BLaER1 treated with 17β-estradiol and CSF1 and Interleukin-3, amounts not matched to agents 10 nM and 100 nM (cell line): ENCODE results near the gene GABPB1.

Experiments used
- H3K27ac ChIP-seq, 11 experiments: shearing (Covaris generic); formaldehyde crosslinking; 2 replicates each; pipeline ENCODE4 v1.8.1; 2022
- H3K27me3 ChIP-seq, 11 experiments: shearing (Covaris generic); formaldehyde crosslinking; 2 replicates each; pipeline ENCODE4 v1.8.1; 2022
- H3K36me3 ChIP-seq, 11 experiments: shearing (Covaris generic); formaldehyde crosslinking; 2 replicates each; pipeline ENCODE4 v1.8.1; 2022
- H3K4me1 ChIP-seq, 10 experiments: shearing (Covaris generic); formaldehyde crosslinking; 2 replicates each; pipeline ENCODE4 v1.8.1; 2022
- H3K4me2 ChIP-seq, 11 experiments: shearing (Covaris generic); formaldehyde crosslinking; 2 replicates each; pipeline ENCODE4 v1.8.1; 2022
- H3K4me3 ChIP-seq, 10 experiments: shearing (Covaris generic); formaldehyde crosslinking; 2 replicates each; pipeline ENCODE4 v1.8.1; 2022
- H3K9ac ChIP-seq, 11 experiments: shearing (Covaris generic); formaldehyde crosslinking; 2 replicates each; pipeline ENCODE4 v1.8.1; 2022
- H3K9me3 ChIP-seq, 11 experiments: shearing (Covaris generic); formaldehyde crosslinking; replicated peaks in 1 of 11; 2 replicates each; pipeline ENCODE4 v1.8.1; 2022
- H4K20me1 ChIP-seq, 11 experiments: shearing (Covaris generic); formaldehyde crosslinking; 2 replicates each; pipeline ENCODE4 v1.8.1; 2022
- Cebpa-rat ChIP-seq, 11 experiments: shearing (Covaris generic); IDR thresholded peaks; 2 replicates each; pipeline ENCODE4 v1.8.1; 2022

GABPB1 gene

DNA sequence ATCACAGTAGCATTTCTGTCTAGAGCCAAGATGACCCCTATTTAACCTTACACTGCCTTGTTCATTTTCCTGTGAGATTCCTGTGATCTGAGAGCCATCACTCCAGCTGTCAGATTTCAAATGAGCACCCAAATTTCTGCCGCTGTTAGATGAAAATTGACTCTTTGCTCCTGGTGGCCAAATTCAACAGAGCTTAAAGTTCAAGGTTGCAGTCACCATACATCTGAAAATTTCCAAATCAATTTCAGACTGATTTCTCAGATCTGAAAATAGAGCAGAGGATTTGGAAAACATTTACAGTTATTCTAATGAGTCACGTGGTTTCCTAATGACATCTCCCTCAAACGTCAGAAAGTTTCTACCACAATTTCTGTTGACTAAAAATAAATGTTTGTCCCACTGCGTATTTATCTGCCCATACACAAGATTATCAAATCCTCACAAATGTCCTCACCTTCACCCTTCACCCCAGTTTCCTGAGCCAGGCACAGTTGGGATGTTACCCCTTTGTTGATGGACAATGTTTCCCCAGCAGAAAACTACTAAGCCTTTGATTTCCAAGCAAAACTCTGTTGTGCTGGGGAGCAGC, 105.9 kb downstream of the GABPB1 start:
- Histone ChIP-seq H3K4me1 (peaks cover 22 to 32% (median 25%) of the 10 kb centered on the region in 10 experiments), H3K36me3 (no peaks in the 10 kb centered on the region), H3K27me3 (no peaks in the 10 kb centered on the region), H3K4me2 (peak overlapping the region; percentile 55 to 95 (median 73); a peak in 21 of 22 replicates), H4K20me1 (no peaks in the 10 kb centered on the region), H3K4me3 (no peak overlapping the region), H3K9me3 (no peaks in the 10 kb centered on the region), H3K9ac (no peak overlapping the region), H3K27ac (no peak overlapping the region)
- no peak for TF ChIP-seq Cebpa-rat (IDR thresholded peaks at IDR 0.05)

DNA sequence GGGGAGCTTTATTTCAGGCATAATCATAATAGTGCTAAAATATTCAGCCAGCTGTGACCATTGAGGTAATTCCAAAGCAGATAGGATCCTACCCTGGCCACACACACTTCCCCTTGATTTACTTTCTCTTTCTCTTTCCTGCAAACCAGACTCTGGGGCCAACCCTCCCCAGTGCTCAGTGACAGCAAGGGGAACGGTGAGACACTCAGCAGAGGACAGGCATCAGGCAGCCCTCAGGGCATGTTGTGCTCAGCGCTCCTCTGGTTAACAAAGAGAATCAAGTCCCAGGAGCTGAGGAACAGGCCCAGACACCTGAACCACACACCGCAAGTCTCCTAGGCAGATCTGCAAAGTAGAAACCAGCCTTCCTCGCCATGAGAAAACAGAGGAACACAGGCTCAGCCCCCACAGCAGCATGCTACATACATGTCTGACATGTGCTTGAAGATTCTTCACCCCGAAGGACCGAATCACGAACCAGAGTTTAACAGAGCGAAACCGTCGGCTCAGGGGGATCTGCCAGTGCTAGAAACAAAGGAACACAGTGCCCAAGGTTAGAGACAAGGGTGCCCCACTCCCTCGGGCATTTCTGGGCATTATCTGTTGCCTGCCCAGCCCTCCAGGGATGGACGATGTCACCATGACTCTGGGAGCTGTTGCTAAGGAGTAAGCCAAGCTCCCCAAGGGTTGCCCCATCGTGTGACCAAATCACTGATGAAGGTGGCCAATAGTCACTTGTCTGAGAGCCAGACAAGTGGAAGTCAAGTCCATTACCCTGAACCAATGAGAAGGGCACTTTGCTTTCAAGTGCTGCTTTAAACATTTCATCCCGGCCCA, 107.0 kb downstream of the GABPB1 start:
- Histone ChIP-seq H3K4me2 (peak overlapping the region; percentile 55 to 95 (median 73)), H3K9ac (peak overlapping the region in 10 of 11 experiments; percentile 5 to 62 (median 34); a peak in 14 of 22 replicates), H3K27me3 (no peaks in the 10 kb centered on the region), H3K4me1 (peaks cover 22 to 32% (median 25%) of the 10 kb centered on the region in 10 experiments), H3K36me3 (no peaks in the 10 kb centered on the region), H3K9me3 (no peaks in the 10 kb centered on the region), H3K4me3 (peak overlapping the region in 3 of 10 experiments; percentile 21 to 29 (median 27); a peak in 5 of 20 replicates), H3K27ac (peak overlapping the region in 10 of 11 experiments; percentile 10 to 69 (median 54); a peak in 20 of 22 replicates), H4K20me1 (no peaks in the 10 kb centered on the region)
- TF ChIP-seq Cebpa-rat (IDR thresholded peaks at IDR 0.05) = no peak

DNA sequence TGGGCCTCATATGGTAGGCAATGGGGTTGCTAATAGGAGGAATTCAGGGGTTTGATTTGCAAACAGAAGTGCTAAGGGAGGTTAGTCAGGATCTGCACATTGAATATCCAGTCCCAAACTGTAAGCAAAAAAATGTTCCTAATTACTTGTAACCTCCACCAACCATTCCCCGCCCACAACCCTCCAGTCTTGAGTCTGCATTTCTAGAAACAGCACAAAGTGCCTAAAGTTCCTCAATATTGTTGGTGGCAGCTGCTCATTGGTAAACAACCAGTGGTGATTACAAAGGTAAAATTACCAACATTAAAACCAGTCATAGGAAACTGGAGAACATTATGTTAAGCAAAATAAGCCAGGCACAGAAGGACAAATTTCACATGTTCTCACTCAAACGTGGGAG, 108.4 kb downstream of the GABPB1 start:
- Histone ChIP-seq H3K9me3 (no peaks in the 10 kb centered on the region), H3K4me2 (peak overlapping the region in 2 of 11 experiments; percentile 21 to 24; a peak in 3 of 22 replicates), H3K9ac (no peak overlapping the region), H3K27ac (no peak overlapping the region), H4K20me1 (no peaks in the 10 kb centered on the region), H3K27me3 (no peaks in the 10 kb centered on the region), H3K36me3 (no peaks in the 10 kb centered on the region), H3K4me3 (no peak overlapping the region), H3K4me1 (peaks cover 22 to 32% (median 25%) of the 10 kb centered on the region in 10 experiments)
- no peak for TF ChIP-seq Cebpa-rat (IDR thresholded peaks at IDR 0.05)

DNA sequence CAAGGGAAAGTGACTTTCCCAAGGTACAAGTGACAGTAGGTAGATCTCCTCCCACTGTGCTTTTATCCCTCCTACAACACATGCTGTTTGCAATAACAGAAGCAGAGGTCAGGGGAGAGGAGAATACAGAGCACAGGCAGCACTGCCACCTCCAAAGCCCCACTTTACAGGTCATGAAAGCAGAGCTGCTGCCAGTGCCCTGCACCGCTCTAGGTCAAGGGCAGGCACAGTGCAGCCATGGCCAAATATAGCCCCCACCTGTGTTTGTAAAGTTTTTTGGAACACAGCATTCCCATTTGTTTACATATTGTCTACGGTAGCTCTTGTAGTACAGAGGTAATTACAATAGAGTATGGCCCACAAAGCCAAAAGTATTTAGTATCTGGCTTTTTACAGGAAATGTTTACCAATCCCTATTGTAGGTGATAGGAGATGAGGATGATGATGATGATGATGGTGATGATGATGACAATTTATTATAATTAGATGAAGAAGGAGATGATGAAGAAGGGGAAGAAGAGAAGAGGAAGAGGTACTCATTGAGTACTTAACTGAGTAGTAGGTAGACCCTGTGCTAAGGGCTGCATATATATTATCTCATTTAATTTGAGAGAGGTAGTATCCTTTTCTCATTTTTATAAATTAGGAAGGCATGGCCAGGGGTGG, 109.9 kb downstream of the GABPB1 start:
- Histone ChIP-seq H3K9ac (no peak overlapping the region), H3K4me3 (no peak overlapping the region), H3K27ac (no peak overlapping the region), H3K9me3 (no peaks in the 10 kb centered on the region), H3K36me3 (no peaks in the 10 kb centered on the region), H3K4me1 (peaks cover 22 to 32% (median 25%) of the 10 kb centered on the region in 10 experiments), H3K4me2 (no peak overlapping the region), H4K20me1 (no peaks in the 10 kb centered on the region), H3K27me3 (no peaks in the 10 kb centered on the region)
- TF ChIP-seq Cebpa-rat (IDR thresholded peaks at IDR 0.05) = no peak

DNA sequence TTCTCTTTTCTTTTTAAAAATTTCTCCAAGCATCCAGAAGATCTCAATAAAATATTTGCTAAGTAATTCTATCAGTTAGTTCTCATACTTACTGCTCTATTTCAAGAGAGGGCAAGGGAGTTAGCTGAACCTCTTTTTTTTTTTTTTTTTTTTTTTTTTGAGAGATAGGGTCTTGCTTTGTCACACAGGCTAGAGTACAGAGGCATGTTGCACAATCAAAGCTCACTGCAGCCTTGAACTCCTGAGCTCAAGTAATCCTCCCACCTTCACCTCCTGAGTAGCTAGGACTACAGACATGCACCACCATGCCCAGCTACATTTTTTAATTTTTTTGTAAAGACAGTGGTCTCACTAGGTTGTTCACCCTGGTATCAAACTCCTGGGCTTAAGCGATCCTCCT, 110.8 kb downstream of the GABPB1 start:
- H3K36me3 ChIP-seq = no peaks in the 10 kb centered on the region
- H3K4me2 ChIP-seq = no peak overlapping the region
- H3K27ac ChIP-seq = no peak overlapping the region
- peaks cover 19 to 29% (median 20%) of the 10 kb centered on the region in 10 experiments for H3K4me1 ChIP-seq
- no peaks in the 10 kb centered on the region for H4K20me1 ChIP-seq
- peak in 1 of 11 experiments; percentile 51; a peak in 1 of 22 replicates for TF ChIP-seq Cebpa-rat (IDR thresholded peaks at IDR 0.05)
- H3K9me3 ChIP-seq = no peaks in the 10 kb centered on the region
- no peak overlapping the region for H3K4me3 ChIP-seq
- H3K27me3 ChIP-seq = no peaks in the 10 kb centered on the region
- H3K9ac ChIP-seq = no peak overlapping the region

DNA sequence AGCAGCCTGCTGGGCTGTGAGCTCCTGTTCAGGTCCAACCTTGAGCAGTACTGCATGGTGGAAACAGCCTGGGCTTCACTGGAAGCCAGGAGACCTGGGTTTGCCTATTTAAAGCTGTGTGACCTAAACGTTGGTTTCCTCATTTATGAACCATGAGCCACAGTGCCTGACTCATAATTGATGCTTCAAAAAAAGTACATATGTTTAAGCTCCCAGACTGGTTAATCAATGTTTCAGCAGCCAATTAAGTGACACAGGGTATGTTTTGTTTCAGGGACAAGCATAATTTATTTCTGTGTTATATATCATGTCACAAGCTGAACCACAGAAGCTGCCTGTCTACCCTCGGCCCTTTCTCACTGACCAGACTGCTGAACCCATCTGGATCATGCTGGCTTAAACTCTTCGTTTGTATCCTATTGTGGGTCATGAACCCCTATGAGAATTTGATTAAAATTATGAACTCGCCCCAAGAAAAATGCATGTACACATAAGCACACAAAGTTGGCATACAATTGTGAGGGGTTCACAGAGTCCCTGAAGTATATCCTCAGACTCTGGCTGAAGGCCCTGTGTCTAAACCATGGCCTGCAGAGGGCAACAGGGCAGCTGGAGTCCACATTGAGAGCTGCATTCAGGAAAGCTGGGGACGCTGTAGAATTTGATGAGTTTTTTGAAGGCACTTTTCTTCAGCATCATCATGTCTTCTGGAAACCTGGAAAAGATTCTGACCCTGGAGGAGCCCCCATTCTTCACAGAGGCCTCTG, 113.1 kb downstream of the GABPB1 start:
- TF ChIP-seq Cebpa-rat (IDR thresholded peaks at IDR 0.05) = no peak
- no peaks in the 10 kb centered on the region for H3K9me3 ChIP-seq

DNA sequence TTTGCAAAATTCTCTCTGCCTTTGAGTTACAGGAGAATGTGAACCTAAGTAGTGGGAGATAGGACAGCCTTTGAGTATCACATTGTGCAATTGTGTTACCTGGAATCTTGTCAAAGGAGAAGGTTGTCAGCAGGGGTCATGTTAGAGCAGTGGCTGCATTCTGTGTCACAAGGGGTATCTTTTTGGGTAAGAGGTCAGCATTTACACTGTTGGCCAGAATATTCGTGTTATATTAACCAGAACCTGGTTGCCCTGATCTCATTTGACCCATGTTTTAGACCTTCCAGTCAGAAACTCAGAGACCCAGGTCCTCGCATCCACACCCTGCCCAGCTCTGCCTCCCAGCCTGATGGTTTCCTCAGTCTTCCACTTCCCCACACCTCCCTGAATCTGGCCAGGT, 116.7 kb downstream of the GABPB1 start:
- no peak for TF ChIP-seq Cebpa-rat (IDR thresholded peaks at IDR 0.05)
- no peaks in the 10 kb centered on the region for H3K4me1 ChIP-seq

More for the DNA sequence above, 113.1 kb downstream of the GABPB1 start:
- Histone ChIP-seq H3K27ac (no peak overlapping the region), H3K4me2 (peak overlapping the region in 1 of 11 experiments; percentile 15; a peak in 1 of 22 replicates), H3K27me3 (no peaks in the 10 kb centered on the region), H3K4me1 (peaks cover 0 to 7% (median 0%) of the 10 kb centered on the region in 10 experiments; a peak in 5 of 20 replicates), H4K20me1 (no peaks in the 10 kb centered on the region), H3K9ac (no peak overlapping the region), H3K4me3 (no peak overlapping the region), H3K36me3 (peaks cover 0 to 8% (median 0%) of the 10 kb centered on the region in 11 experiments; a peak in 6 of 22 replicates)

DNA sequence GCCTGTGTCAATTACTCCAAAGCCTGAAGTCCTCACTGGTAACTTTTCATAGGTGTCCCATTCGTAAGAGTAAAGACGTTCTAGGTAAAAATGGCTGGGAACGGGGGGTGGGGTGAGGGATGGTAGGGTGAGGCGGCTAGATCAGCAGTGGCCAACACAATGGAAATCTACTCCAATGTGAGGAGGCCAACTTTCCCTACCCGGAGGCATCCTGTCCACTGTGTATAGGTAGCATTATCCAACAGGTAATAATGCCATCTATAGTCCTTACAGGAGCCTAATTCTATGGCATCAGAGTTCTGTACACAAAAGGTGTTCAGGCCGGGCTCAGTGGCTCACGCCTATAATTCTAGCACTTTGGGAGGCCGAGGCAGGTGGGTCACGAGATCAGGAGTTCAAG, 118.6 kb downstream of the GABPB1 start:
- TF ChIP-seq Cebpa-rat (IDR thresholded peaks at IDR 0.05) = no peak
- no peak overlapping the region for H3K4me3 ChIP-seq
- H3K4me2 ChIP-seq = no peak overlapping the region
- H3K4me1 ChIP-seq = peaks cover 0 to 5% (median 0%) of the 10 kb centered on the region in 10 experiments; a peak in 3 of 20 replicates
- H3K9me3 ChIP-seq = no peaks in the 10 kb centered on the region
- H3K27me3 ChIP-seq = no peaks in the 10 kb centered on the region
- H3K9ac ChIP-seq = no peak overlapping the region
- H3K27ac ChIP-seq = no peak overlapping the region
- peaks cover 0 to 58% (median 6%) of the 10 kb centered on the region in 11 experiments; a peak in 12 of 22 replicates for H3K36me3 ChIP-seq
- H4K20me1 ChIP-seq = no peaks in the 10 kb centered on the region

More for the DNA sequence above, 116.7 kb downstream of the GABPB1 start:
- H3K4me3 ChIP-seq = no peak overlapping the region
- H4K20me1 ChIP-seq = no peaks in the 10 kb centered on the region
- no peak overlapping the region for H3K27ac ChIP-seq
- H3K36me3 ChIP-seq = peaks cover 0 to 40% (median 6%) of the 10 kb centered on the region in 11 experiments; a peak in 12 of 22 replicates
- H3K27me3 ChIP-seq = no peaks in the 10 kb centered on the region
- H3K9ac ChIP-seq = no peak overlapping the region
- no peaks in the 10 kb centered on the region for H3K9me3 ChIP-seq
- H3K4me2 ChIP-seq = no peak overlapping the region
